Ishikawa (cell line): ENCODE results near the gene LRRTM4.

ENCODE experiments used
- CREB1 ChIP-seq: IDR thresholded peaks from 2 replicates; pipeline ENCODE4 v1.6.1; 2012; ENCODE audit warnings: low read depth
- EGR1 ChIP-seq: IDR thresholded peaks from 2 replicates; pipeline ENCODE4 v1.6.1; 2012
- EP300 ChIP-seq: IDR thresholded peaks from 2 replicates; pipeline ENCODE4 v1.6.1; 2012; ENCODE audit warnings: borderline replicate concordance
- FOXM1 ChIP-seq: IDR thresholded peaks from 2 replicates; pipeline ENCODE4 v1.6.1; 2012; ENCODE audit warnings: low read depth, borderline replicate concordance
- NFIC ChIP-seq: IDR thresholded peaks from 2 replicates; pipeline ENCODE4 v1.6.1; 2012
- RAD21 ChIP-seq: IDR thresholded peaks from 2 replicates; pipeline ENCODE4 v1.6.1; 2012; ENCODE audit warnings: low read depth
- TAF1 ChIP-seq: IDR thresholded peaks from 2 replicates; pipeline ENCODE4 v1.6.1; 2012; ENCODE audit warnings: low read depth, mild to moderate bottlenecking
- TCF12 ChIP-seq: IDR thresholded peaks from 2 replicates; pipeline ENCODE4 v1.6.1; 2012; ENCODE audit warnings: low read depth
- TEAD4 ChIP-seq: IDR thresholded peaks from 2 replicates; pipeline ENCODE4 v1.6.1; 2012
- YY1 ChIP-seq: IDR thresholded peaks from 2 replicates; pipeline ENCODE4 v1.6.1; 2012; ENCODE audit warnings: low read depth
- TF ChIP-seq, protein P1 (sequence below): IDR thresholded peaks from 2 replicates; pipeline ENCODE4 v1.6.1; 2012
- TF ChIP-seq, protein P2 (sequence below): IDR thresholded peaks from 2 replicates; pipeline ENCODE4 v1.6.1; 2012
- TF ChIP-seq, protein P3 (sequence below): IDR thresholded peaks from 2 replicates; pipeline ENCODE4 v1.6.1; 2012; ENCODE audit warnings: low read depth, mild to moderate bottlenecking

DNA sequence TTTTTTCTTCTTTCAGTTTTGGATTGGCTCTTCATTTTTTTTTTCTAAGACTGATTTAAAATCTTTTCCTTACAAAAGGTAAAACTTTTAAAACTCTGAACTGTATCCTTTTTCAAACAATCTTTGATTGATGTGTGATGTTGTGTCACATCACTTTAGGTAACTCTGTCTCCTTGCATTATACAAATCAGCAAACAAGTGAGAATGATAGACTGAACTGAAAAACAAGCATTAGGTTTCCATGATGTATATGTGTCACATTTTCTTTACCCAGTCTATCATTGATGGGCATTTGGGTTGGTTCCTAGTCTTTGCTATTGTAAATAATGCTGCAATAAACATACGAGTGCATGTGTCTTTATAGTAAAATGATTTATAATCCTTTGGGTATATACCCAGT is 655.7 kb downstream of the LRRTM4 start:
- TF ChIP-seq TAF1 (no peak), EGR1 (no peak), EP300 (no peak), TEAD4 (no peak), RAD21 (no peak), NFIC (no peak), CREB1 (no peak), TCF12 (no peak), YY1 (no peak), FOXM1 (no peak)
- TF ChIP-seq, protein P1, sequence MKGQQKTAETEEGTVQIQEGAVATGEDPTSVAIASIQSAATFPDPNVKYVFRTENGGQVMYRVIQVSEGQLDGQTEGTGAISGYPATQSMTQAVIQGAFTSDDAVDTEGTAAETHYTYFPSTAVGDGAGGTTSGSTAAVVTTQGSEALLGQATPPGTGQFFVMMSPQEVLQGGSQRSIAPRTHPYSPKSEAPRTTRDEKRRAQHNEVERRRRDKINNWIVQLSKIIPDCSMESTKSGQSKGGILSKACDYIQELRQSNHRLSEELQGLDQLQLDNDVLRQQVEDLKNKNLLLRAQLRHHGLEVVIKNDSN = no peak
- TF ChIP-seq, protein P2, sequence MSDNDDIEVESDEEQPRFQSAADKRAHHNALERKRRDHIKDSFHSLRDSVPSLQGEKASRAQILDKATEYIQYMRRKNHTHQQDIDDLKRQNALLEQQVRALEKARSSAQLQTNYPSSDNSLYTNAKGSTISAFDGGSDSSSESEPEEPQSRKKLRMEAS = no peak
- TF ChIP-seq, protein P3, sequence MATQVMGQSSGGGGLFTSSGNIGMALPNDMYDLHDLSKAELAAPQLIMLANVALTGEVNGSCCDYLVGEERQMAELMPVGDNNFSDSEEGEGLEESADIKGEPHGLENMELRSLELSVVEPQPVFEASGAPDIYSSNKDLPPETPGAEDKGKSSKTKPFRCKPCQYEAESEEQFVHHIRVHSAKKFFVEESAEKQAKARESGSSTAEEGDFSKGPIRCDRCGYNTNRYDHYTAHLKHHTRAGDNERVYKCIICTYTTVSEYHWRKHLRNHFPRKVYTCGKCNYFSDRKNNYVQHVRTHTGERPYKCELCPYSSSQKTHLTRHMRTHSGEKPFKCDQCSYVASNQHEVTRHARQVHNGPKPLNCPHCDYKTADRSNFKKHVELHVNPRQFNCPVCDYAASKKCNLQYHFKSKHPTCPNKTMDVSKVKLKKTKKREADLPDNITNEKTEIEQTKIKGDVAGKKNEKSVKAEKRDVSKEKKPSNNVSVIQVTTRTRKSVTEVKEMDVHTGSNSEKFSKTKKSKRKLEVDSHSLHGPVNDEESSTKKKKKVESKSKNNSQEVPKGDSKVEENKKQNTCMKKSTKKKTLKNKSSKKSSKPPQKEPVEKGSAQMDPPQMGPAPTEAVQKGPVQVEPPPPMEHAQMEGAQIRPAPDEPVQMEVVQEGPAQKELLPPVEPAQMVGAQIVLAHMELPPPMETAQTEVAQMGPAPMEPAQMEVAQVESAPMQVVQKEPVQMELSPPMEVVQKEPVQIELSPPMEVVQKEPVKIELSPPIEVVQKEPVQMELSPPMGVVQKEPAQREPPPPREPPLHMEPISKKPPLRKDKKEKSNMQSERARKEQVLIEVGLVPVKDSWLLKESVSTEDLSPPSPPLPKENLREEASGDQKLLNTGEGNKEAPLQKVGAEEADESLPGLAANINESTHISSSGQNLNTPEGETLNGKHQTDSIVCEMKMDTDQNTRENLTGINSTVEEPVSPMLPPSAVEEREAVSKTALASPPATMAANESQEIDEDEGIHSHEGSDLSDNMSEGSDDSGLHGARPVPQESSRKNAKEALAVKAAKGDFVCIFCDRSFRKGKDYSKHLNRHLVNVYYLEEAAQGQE = no peak
